Measurements from ENCODE around the gene ASAH2. TPM values are rescaled to one million over a fixed set of nuclear protein-coding genes. Genes with fewer than 3 reads are reported as not detected.

ASAH2 gene
- total RNA-seq, 1 experiment from 2014 or later = 14.0 TPM

GRCh38 chr10:50294582-50294981 lies 43.3 kb upstream of the ASAH2 start:
- H3K27ac ChIP-seq (ENCODE audit: low read length) = no peak overlapping the region
- H3K4me3 ChIP-seq (ENCODE audit: low read length) = no peak overlapping the region
- no peaks in the 10 kb centered on the region for H4K20me1 ChIP-seq (ENCODE audit: low read length)
- H3K36me3 ChIP-seq (ENCODE audit: low read depth, low read length) = no peaks in the 10 kb centered on the region
- H3K4me2 ChIP-seq (ENCODE audit: low read length) = no peak overlapping the region
- no peaks in the 10 kb centered on the region for H3F3A ChIP-seq (ENCODE audit: low read length, unreplicated experiment)
- no peaks in the 10 kb centered on the region for H3K27me3 ChIP-seq (ENCODE audit: low read length)
- H3K4me1 ChIP-seq (ENCODE audit: insufficient read depth, low read length) = no peaks in the 10 kb centered on the region
- POLR2A ChIA-PET (ENCODE audit: unreplicated experiment) = no interaction called here
- no peaks in the 10 kb centered on the region for H3K9me2 ChIP-seq (replicated peaks; ENCODE audit: low read length)
- no peaks in the 10 kb centered on the region for H3K79me2 ChIP-seq (ENCODE audit: low read length)
- TF ChIP-seq EZH2phosphoT487 (IDR thresholded peaks at IDR 0.05; ENCODE audit: borderline replicate concordance, low read length) (no peak), CTCF (conservative IDR thresholded peaks at IDR 0.05; ENCODE audit: low read depth, low read length) (no peak), EZH2 (IDR thresholded peaks at IDR 0.05; ENCODE audit: low read length, unreplicated experiment) (no peak)
- no peak for DNase-seq
- H3K9me3 ChIP-seq (ENCODE audit: low read length) = no peaks in the 10 kb centered on the region
- H3K9ac ChIP-seq (ENCODE audit: low read length) = no peak overlapping the region
- intact Hi-C loops (cut with micrococcal nuclease) = loop anchor here (5.0 kb wide), 1 partner anchor 63 kb away; no protein-coding TSS in a partner anchor
- CTCF ChIA-PET = no interaction called here
- no TSS peak for BruUV-seq (replicated peaks)
- ATAC-seq = no peak; the same call in 1 of the 2 replicates
- H2AFZ ChIP-seq (ENCODE audit: low read length) = no peak overlapping the region

GRCh38 chr10:50293513-50294313 lies 42.4 kb upstream of the ASAH2 start:
- POLR2A ChIA-PET (ENCODE audit: unreplicated experiment) = no interaction called here
- Histone ChIP-seq H3K27ac (ENCODE audit: low read length) (no peak overlapping the region), H3K4me2 (ENCODE audit: low read length) (no peak overlapping the region), H3K9me2 (replicated peaks; ENCODE audit: low read length) (no peaks in the 10 kb centered on the region), H3K4me3 (ENCODE audit: low read length) (no peak overlapping the region), H4K20me1 (ENCODE audit: low read length) (no peaks in the 10 kb centered on the region), H3K9ac (ENCODE audit: low read length) (no peak overlapping the region), H3K4me1 (ENCODE audit: insufficient read depth, low read length) (no peaks in the 10 kb centered on the region), H3K9me3 (ENCODE audit: low read length) (no peaks in the 10 kb centered on the region), H3F3A (ENCODE audit: low read length, unreplicated experiment) (no peaks in the 10 kb centered on the region), H2AFZ (ENCODE audit: low read length) (no peak overlapping the region), H3K36me3 (ENCODE audit: low read depth, low read length) (no peaks in the 10 kb centered on the region), H3K27me3 (ENCODE audit: low read length) (no peaks in the 10 kb centered on the region), H3K79me2 (ENCODE audit: low read length) (no peaks in the 10 kb centered on the region)
- BruUV-seq (replicated peaks) = no TSS peak
- intact Hi-C loops (cut with micrococcal nuclease) = loop anchor here (5.0 kb wide), 1 partner anchor 64 kb away; no protein-coding TSS in a partner anchor
- DNase-seq (no peak), ATAC-seq (no peak)
- TF ChIP-seq CTCF (conservative IDR thresholded peaks at IDR 0.05; ENCODE audit: low read depth, low read length) (no peak), EZH2 (IDR thresholded peaks at IDR 0.05; ENCODE audit: low read length, unreplicated experiment) (no peak), EZH2phosphoT487 (IDR thresholded peaks at IDR 0.05; ENCODE audit: borderline replicate concordance, low read length) (no peak)
- CTCF ChIA-PET = no interaction called here

DNA sequence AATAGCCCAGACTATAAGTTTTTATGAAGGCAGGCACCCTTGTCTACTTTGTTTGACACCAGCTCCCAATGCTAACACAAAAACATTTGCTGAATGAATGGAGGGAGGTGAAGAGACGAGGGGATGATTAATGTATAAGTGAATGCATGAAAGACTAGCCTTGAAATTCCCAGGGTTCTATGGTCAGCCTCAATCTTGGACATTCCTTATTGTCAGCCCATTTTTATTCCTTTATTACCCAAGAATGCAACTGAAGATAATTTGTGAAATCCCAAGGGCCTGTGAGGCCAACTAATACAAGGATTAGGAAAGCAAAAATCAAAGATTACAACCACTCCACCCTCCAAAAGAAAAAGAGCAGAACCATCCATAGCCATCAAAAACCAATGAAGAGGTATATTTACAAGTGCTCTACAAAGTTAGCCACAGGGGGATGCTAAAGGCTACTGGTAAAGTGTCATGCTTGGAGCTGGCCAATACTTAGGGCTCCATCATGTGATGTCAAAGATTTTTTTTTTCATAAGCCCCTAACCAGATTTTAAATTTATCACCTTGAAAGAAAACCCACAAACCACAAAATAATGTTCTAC lies 40.0 kb upstream of the ASAH2 start:
- no peak overlapping the region for H3K27ac ChIP-seq (ENCODE audit: low read length)
- H4K20me1 ChIP-seq (ENCODE audit: low read length) = no peaks in the 10 kb centered on the region
- H3K9me3 ChIP-seq (ENCODE audit: low read length) = no peaks in the 10 kb centered on the region
- no peaks in the 10 kb centered on the region for H3K36me3 ChIP-seq (ENCODE audit: low read depth, low read length)
- POLR2A ChIA-PET (ENCODE audit: unreplicated experiment) = no interaction called here
- no peak overlapping the region for H3K4me3 ChIP-seq (ENCODE audit: low read length)
- no peak overlapping the region for H2AFZ ChIP-seq (ENCODE audit: low read length)
- intact Hi-C loops (cut with micrococcal nuclease) = loop anchor here (5.0 kb wide), 1 partner anchor 66 kb away; no protein-coding TSS in a partner anchor
- TF ChIP-seq EZH2phosphoT487 (IDR thresholded peaks at IDR 0.05; ENCODE audit: borderline replicate concordance, low read length) = no peak
- no peak for TF ChIP-seq EZH2 (IDR thresholded peaks at IDR 0.05; ENCODE audit: low read length, unreplicated experiment)
- TF ChIP-seq CTCF (conservative IDR thresholded peaks at IDR 0.05; ENCODE audit: low read depth, low read length) = peak; percentile 78
- no peak overlapping the region for H3K9ac ChIP-seq (ENCODE audit: low read length)
- no peaks in the 10 kb centered on the region for H3K4me1 ChIP-seq (ENCODE audit: insufficient read depth, low read length)
- no TSS peak for BruUV-seq (replicated peaks)
- H3K79me2 ChIP-seq (ENCODE audit: low read length) = no peaks in the 10 kb centered on the region
- ATAC-seq = peak; percentile 41; the same call in 1 of the 2 replicates
- no peak overlapping the region for H3K4me2 ChIP-seq (ENCODE audit: low read length)
- CTCF ChIA-PET = no interaction called here
- H3F3A ChIP-seq (ENCODE audit: low read length, unreplicated experiment) = no peaks in the 10 kb centered on the region
- no peaks in the 10 kb centered on the region for H3K9me2 ChIP-seq (replicated peaks; ENCODE audit: low read length)
- peak; percentile 58 for DNase-seq
- H3K27me3 ChIP-seq (ENCODE audit: low read length) = no peaks in the 10 kb centered on the region

Data from PC-3 (cell line).